Right hindlimb (tissue), 1 donor: Measurements from ENCODE around the gene ANKFN1.

Experiments used
- DNase-seq: peaks from one replicate; pipeline ENCODE4 v3.0.0-alpha.2; 2018

Gene ANKFN1

DNA sequence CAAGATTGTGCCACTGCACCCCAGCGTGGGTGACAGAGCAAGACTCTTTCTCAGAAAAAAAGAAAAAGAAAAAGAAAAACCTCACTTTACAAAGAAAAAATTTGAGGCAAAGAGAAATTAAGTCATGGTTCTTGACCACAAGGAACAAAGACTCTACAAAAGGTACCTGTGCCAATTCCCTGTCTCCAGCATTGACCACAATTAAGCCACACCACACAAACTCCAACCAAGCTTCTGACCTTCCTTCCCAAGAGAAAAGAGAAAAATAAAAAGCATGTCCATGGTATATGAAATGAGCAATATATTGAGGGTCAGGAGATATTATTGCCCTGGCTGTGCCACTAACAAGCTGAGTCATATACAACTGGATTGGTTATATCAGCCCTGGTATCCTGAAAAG is 293.9 kb downstream of the ANKFN1 start:
- no peak for DNase-seq

DNA sequence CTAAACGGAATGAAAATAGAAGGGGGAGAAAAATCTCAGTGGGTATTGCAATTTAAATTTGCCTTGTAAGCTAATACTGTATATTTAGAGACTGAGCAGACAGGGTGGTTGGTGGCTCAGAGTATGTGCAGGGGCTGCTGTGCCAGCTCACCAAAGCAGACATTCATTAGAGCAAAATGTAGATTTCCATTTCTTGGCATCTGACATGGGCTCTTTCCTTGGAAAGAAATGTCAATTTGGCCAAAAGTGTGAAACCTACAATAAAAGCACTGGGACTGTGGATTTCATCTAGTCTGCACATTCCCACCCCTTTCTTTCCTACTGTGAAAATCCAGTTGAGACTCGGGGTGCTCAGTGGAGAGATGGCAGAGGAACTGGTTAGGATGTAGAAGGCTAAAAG is 295.1 kb downstream of the ANKFN1 start:
- DNase-seq = no peak

DNA sequence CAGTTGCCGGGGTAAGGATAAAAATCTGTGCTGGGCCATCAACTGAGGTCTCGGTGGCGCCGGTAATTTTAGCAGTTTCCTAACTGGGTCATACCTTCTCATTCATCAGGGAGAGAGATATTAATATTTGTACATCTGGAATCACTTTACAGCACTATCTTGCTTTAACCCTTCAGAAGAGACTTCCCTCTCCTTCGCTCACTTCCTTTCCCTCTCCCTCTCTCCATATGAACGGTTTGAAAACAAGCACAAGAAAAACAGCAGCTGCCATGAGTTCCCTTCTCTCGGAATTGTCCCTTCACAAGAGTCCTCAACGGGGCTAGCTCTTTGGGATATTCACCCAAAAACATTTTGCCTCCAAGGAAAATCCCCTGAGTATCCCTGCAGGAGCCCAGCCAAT is 295.9 kb downstream of the ANKFN1 start:
- no peak for DNase-seq

DNA sequence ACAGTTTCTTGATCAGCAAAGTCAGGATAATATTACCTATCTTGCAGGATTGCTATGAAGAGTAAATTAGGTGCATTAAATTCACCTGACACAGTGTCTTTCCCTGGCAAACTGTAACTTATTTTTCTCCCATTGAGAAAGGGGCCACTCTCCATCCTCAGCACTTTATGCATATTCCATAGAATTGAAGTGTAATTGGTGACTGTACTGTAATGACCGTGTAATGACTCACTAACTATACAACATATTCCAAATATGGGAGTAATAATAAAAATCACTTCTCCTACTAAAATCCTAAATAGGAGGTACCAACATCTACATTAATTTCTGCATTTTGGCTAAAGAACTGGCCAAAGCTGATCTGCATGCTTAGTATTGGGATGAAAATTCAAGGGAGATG is 298.4 kb downstream of the ANKFN1 start:
- DNase-seq = no peak

DNA sequence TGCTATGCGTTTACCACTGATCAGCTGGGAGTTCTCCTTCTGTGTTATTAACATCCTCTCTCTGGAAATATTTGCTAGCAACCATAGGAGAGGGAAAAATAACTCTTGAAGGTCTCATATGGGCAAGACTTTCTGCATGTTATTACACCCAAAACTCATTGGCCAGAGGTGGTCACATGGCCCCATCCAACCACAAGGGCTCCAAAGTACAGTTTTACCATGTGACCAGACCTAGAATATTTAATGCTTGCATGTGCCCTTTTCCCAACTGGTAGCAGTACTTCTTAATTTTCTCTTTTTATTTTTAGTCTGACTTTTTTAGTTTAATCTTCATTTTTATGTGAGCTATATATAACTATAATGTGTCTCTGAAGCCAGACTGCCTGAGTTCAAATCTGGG is 299.2 kb downstream of the ANKFN1 start:
- DNase-seq = no peak

DNA sequence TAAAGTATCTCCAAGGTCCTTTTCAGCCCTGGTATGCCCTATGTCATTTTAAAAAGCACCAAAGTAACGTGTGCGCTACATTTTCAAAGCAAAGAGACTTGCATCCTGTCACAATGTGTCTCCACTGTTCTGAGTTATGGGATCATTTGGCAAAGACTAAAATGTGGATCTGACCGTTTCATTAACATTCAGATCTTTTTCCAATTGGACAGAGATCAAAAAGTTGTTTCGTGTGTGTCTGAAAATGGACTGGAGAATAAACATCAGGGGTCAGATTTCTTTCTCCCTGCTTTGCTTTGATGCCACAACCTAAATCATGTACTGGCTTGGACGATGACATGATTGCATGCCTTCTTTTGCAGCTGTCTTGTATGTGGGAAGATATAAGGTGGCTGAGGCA is 304.2 kb downstream of the ANKFN1 start:
- no peak for DNase-seq

DNA sequence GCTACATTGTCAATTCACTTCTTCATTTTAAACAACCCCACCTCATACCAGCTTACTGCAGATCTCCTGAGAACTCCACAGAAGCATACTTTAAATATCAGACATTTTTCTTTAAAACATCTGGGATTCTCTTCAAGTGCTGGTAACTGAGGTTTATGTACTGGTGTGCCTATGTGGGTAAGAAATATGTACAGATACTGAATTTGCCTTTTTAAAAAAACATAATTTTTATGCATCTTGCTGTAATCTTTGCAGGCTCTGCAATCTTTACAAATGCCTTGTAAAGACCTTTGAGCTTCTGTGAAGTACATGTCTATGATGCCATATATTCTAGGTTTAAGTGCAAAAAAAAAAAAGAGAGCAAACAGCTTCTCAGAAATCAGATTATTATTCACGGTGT is 312.6 kb downstream of the ANKFN1 start:
- DNase-seq = no peak

DNA sequence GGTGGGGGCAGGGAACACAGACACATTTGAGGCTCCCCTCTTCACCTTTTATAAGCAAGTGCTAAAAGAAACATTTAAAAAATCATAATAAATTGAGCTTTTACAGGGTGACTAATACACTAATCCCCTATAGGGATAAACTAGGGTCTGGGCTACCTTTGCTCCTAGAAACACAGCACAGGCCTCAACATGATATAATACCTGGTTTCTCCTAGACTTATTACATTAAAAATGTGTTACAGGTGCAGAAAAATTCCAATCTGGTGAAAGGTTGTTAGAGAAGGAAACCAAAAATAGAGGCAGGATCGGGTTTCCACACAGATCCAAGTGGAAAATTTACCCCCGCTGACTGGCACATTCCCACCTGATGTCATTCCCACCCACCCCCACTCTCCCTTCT is 315.6 kb downstream of the ANKFN1 start:
- DNase-seq = no peak

DNA sequence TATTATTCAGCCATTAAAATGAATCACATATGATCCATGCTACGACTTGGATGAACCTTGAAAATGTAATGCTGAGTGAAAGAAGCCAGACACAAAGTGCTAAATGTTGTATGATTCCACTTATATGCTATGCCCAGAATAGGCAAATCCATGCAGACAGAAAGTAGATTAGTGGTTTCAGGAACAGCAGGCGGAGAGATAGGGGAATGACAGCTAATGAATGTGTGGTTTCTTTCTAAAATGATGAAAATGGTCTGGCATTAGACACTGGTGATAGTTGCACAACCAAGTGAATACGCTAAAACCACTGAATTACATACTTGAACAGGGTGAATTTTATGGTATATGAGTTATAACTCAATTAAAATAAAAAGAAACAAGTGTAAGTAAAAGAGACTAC is 318.4 kb downstream of the ANKFN1 start:
- no peak for DNase-seq

DNA sequence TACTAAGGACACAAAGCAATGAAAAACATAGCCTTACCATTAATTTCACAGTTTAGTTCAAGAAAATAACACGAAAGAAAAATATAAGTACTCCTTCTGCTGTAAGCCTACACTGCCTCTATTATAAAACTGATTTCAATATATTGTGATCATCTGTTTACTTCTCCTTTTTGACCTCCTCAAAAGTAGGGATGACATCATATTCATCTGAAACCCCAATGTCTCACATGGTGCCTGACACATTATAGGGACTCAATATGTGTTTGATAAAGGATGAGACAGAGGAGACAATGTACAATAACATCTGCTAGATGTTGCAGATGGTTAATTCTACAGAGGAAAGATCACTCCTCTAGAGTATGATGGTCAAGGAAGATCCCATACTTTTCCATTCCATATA is 321.8 kb downstream of the ANKFN1 start:
- no peak for DNase-seq

DNA sequence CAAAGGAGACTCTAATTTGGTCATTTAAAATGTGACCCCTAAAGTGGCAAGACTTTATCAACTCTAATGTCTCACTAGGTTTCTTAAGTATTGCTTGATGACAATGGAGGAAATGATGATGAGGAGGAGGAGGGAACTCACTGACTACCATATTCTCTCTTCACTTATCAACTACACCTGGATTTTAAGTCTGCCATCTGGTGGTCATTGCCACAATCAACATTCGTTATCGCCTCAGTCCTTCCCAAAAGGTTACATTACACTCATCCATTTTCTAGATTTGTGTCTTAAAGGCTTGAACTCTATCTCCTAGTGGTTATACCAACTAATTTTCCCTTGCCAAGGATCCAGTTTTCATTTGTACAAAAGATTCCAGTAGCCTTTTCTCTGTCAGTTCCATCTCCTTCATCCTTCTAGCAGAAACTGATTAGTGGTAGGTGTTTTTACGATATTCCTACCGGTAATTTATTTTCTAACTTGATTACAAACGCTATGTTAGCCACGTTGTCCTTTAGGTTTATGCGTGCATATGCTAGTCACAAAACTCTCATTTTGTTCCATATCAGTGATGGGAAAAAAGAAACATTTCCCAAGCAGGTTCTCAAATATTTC is 325.7 kb downstream of the ANKFN1 start:
- no peak for DNase-seq

DNA sequence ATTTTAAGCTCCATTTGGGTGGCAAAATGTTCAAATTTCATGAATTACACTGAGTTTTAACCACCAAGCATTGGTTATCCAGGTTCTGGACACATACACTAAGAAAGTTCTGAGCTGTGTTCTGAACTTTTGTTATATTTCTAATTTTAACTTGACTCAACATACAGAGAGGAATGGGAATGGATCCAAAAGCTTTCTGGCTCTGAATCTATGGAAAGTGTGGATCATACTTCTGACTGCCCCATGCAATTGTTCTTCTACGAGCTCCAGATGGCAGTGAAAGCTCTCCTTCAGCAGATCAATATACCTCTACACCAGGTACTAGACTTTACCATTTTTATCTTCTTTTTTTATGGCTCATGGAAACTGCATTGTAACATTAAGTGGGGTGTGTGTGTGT is 327.2 kb downstream of the ANKFN1 start:
- DNase-seq = no peak

DNA sequence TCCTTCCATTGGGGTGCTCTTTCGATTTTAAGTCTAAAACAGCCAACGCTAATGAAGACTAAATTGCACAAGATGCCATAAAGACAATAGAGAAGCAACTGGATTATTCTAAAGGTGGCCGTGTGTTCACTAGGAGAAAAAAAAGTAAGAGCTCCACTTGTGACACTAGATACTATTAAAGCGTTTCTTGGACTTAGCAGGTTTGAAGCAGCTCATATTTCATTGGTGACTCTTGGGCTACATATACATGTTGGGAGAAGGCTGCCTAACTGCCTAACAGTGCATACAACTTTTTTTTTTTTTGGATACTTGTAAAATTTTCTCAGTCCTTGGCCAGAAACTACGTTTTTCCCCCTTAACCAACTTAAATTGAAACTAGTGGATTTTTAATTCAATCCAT is 328.4 kb downstream of the ANKFN1 start:
- no peak for DNase-seq

DNA sequence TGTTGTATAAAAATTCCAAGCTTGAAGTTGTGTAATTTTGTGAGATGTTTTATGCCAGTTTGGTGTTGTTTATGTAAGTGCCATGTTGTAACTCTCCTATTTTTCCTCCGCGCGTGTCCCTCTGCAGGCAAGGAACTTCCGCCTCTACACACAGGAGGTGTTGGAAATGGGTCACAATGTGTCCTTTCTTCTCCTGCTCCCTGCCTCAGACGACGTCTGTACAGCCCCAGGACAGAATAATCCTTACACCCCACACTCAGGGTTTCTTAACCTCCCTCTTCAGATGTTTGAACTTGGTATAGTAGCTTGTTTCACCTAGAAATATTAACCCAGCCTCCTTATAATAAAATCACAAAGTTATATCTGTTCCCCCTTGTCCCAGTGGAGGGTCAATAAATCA is 329.0 kb downstream of the ANKFN1 start:
- no peak for DNase-seq

DNA sequence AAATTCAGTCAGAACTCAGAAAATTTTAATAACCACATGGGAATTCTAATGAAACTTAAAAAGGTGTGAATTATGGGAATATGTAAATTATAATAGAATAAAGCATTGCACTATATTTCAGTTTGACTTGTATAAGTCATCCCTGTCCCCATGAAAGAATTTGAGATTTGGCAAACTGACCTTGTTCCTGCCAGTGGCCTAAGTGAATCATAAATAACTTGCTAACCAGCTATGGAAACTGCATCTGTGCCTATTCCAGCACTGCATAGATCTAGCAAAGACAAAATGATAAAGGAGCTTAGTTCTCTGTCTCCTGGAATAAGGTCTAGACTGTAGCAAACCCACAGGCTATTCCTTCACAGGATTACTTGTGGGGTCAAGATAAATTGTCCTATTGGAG is 333.5 kb downstream of the ANKFN1 start:
- DNase-seq = no peak

DNA sequence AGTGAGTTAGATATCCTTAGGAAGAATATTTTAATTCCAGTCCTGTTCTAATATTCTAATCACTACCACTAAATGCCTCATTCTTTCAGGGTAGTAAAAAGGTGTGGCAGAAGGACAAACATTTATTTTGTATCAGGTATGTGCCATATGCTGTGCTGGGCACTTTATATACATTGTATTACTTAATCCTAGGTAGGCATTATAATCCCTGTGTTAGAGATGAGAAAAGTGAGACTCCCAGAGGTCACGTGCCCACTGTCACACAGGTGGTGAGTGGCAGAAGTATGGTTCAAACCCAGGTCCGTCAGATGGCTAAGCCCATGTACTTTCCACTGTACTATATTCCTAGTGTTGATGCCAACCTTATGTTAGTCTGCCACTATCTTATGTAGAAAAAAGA is 335.5 kb downstream of the ANKFN1 start:
- no peak for DNase-seq

DNA sequence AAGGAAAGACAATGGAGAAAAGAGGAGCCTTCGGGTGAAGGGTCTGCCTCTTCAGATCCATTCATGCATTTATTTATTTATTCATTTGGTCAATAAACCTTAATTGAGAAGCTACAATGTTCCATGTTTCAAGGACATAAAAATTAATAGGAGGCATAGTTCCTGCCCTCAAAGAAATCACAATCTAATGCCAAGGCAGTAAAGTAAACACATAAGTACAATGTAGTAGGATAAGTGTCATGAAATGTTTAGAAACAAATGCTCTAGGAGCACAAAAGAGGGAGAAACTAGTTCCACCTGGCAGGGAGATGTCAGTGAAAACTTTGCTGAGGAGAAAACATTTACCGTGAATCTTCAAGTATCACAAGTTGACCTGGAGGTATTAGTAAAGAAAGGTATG is 336.7 kb downstream of the ANKFN1 start:
- no peak for DNase-seq

DNA sequence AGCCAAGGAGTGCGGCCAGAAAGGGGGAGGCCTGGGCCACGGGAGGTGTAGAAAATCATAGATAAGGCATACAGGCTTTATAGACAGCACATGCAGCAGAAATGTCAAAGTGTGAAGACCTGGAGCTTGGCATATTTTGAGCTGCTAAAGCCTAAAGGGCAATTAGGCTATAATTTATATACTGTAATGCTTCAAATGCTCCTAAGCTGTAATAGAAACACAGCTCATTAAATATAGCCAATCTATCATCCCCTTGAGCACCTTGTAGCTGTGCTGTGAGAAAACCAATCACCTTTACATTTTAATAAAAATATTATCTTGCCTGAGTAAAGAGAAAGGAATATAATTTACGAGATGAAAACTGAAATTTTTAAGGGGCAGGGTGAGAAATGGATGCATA is 342.3 kb downstream of the ANKFN1 start:
- no peak for DNase-seq

DNA sequence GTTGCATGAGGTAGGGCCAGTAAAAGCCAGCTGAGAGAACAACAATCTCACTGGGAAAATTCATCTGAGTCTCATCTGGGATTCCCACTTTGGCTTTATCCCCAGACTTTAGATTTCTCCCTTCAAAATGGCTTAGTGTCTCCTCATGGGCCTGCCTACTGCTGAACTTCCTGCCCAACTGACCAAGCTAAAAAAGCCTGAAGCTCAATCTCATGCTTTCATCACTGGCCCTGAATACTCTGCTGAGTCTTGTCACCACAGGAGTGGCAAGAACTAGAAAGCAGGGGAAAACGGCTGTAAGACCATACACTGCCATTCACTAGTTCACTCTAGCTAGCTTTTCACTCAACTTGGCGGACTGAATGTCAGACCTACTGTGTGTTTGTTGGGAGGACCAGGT is 343.9 kb downstream of the ANKFN1 start:
- DNase-seq = no peak

DNA sequence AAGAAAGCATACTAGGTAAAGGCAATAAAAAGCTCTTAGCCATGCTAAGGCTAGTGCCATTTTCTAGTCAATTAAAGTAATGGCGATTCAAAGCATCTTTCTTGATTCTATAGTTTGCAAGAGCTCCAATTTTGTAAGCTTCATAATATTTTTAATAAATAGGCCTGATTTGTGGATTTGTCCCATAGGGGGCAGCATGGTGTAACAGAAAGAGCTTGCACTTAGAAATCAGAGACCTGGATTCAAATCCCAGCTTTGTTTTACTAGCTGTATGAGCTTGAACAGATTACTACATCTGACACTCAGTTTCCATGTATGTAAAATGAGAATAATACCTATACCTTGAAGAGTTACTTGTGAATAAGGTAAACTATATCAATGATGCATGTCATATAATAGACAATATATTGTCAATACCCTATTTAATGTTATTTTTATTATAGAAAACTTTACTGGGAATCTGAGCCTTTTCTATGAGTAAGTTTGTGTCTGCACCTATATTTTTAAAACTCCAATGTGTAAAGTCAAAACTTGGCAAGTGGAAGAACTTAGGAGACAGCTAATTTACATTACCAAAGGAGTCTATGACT is 346.6 kb downstream of the ANKFN1 start:
- DNase-seq = no peak

DNA sequence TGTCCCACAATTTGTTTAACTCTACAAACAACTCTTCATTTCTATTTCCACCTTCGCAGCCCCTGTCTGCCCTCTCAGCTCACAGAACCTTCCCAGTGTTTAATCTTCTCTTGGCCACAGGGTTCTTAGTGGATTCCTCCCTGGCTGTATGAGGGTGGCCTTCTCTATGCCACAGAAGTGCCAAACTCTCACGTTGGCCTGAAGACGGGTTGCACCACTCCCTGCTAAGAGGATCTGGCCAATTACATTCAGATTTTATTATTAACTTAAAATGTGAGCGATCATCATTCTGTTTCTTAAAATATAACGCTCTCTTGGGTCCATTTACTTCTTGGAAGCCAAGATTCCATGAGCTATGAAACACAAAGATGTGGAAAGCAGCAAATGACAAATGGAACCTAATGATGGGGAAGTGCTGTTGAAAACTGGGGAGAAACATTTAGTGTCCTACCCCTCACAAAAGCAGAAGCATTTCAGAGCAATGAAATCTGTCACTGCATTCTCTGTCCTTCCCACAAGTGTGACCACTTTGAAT is 348.9 kb downstream of the ANKFN1 start:
- no peak for DNase-seq

DNA sequence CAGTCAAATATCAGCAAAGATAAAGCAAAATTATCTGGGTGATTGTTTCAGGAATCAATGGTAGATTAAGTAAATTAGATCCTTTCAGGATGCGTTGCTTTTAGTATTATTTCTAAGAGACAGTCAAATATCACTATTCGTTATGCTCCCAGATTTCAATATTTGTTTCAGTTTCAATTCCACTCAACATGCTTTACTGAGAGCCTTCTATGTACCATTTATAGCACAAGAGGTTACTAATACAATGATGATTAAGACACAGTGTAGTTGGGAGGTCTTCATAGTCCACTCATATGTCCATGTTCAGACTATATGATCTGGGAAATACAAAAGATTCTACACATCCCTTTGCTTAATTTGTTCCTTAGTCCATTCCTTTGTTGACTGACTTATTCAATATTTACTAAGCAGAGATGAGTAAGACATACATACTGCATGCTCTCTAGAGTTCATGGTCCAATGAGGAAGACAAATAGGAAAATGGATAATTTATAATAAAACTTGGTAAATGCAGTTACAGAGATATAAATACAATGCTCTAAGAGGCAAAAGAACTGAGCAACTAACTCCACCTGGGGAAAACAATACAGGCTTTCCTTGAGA is 352.0 kb downstream of the ANKFN1 start:
- DNase-seq = no peak

DNA sequence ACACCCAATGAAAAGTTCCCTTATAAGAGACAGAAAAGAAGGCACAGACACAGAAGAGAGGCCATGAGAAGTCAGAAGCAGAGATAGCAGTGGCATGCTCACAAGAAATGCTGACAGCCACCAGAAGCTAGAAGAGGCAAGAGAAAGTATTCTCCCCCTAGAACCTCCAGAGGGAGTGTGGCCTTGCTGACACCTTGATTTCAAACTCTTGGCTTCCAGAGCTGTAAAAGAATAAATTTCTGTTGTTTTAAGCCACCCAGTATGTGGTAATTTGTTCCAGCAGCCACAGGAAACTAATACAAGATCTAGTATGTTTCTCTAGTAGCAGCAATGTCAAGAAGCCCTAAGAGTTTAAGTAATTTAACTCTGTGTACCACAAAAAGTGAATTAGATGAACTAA is 353.1 kb downstream of the ANKFN1 start:
- DNase-seq = no peak

DNA sequence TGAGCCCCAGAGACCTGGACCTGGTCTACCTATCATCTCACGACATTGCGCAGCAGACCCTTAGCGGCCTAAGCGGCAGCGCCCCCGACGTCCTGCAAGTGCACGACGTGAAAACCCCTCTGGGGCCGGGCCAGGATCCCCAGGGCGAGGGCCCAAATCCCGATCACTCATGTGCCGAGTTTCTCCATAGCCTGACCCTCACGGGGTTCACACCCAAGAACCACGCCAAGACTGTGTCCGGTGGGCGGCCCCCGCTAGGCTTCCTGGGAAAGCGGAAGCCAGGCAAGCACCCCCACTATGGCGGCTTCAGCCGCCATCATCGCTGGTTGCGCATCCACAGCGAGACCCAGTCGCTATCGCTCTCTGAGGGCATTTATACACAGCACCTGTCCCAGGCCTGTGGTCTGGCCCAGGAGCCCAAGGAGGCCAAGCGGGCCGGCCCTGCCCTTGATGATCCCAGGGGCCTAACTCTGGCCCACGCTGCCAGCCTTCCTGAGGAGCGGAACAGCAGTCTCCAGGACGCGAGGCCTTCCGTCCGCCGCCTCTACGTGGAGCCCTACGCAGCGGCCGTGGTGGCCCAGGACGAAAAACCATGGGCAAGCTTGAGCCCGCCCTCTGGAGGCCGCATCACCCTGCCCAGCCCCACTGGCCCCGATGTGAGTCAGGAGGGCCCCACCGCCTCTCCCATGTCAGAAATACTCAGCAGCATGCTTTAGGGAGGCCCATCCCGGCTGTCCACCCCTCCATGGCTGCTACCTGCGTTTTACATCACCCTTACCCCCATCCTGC is 357.5 kb downstream of the ANKFN1 start:
- no peak for DNase-seq
